NCI-H69 (cell line): Measurements from ENCODE around the gene SLC25A42.
A peak's percentile ranks its signal among the peaks of the same experiment; 100 is the strongest.
"Not testable (repeated sequence)": the region's sequence is repeated elsewhere in the genome, so short reads cannot be mapped to it uniquely, and the experiment has no call there.

Source experiments
- DNase-seq: peaks from one replicate; lab custom pipeline; 2025; lab: John Stamatoyannopoulos, UW

The SLC25A42 gene

GRCh38 chr19:19135713-19136112 lies 71.9 kb downstream of the SLC25A42 start:
- DNase-seq, result not testable (repeated sequence)

GRCh38 chr19:19137556-19138108 lies 73.8 kb downstream of the SLC25A42 start:
- peak; percentile 23 for DNase-seq

GRCh38 chr19:19138109-19138981 lies 74.6 kb downstream of the SLC25A42 start, which contains the start of gene TMEM161A:
Gene TMEM161A, minus strand, starts transcription at chr19:19138478. Its CDS starts 50 bp downstream, at chr19:19138428.
- peak; percentile 99 for DNase-seq

GRCh38 chr19:19139876-19140229 lies 76.1 kb downstream of the SLC25A42 start:
- no peak for DNase-seq

- no peak for DNase-seq
These were observed 76.7 kb downstream of the SLC25A42 start for GRCh38 chr19:19140476-19140875.

GRCh38 chr19:19142347-19142746 lies 78.6 kb downstream of the SLC25A42 start:
- DNase-seq, result no peak

- no peak for DNase-seq
These were observed 81.5 kb downstream of the SLC25A42 start for GRCh38 chr19:19145281-19145680.

- peak; percentile 74 for DNase-seq
These were observed 82.2 kb downstream of the SLC25A42 start for GRCh38 chr19:19145684-19146608.

GRCh38 chr19:19146865-19147264 lies 83.1 kb downstream of the SLC25A42 start:
- no peak for DNase-seq

GRCh38 chr19:19147344-19147743 lies 83.5 kb downstream of the SLC25A42 start:
- no peak for DNase-seq

- DNase-seq, result not testable (repeated sequence)
These were observed 84.7 kb downstream of the SLC25A42 start for GRCh38 chr19:19148504-19148903.

- DNase-seq, result no peak
These were observed 85.6 kb downstream of the SLC25A42 start for GRCh38 chr19:19149435-19149834.

GRCh38 chr19:19151418-19151817 lies 87.6 kb downstream of the SLC25A42 start:
- no peak for DNase-seq

- no peak for DNase-seq
These were observed 89.0 kb downstream of the SLC25A42 start for GRCh38 chr19:19152668-19153384.

- DNase-seq, result no peak
These were observed 91.1 kb downstream of the SLC25A42 start for GRCh38 chr19:19154768-19155494.

GRCh38 chr19:19155495-19156219 lies 91.9 kb downstream of the SLC25A42 start:
- no peak for DNase-seq

GRCh38 chr19:19157808-19158207 lies 94.0 kb downstream of the SLC25A42 start:
- no peak for DNase-seq

GRCh38 chr19:19159534-19159933 lies 95.7 kb downstream of the SLC25A42 start:
- DNase-seq, result no peak

- DNase-seq, result no peak
These were observed 96.8 kb downstream of the SLC25A42 start for GRCh38 chr19:19160461-19161035.

GRCh38 chr19:19162495-19162894 lies 98.7 kb downstream of the SLC25A42 start:
- no peak for DNase-seq
